SH-SY5Y (cell line): ENCODE measurements around the gene SLC43A1.

Source experiments
- GATA2 ChIP-seq: IDR thresholded peaks from 2 replicates; pipeline ENCODE4 v1.6.1; 2011; ENCODE audit warnings: mild to moderate bottlenecking, low read depth, low read length
- GATA3 ChIP-seq: IDR thresholded peaks from 2 replicates; pipeline ENCODE4 v1.6.1; 2011; ENCODE audit warnings: low read depth, mild to moderate bottlenecking, low read length, moderate library complexity

- no peak for TF ChIP-seq GATA2
- no peak for TF ChIP-seq GATA3
Observed at GRCh38 chr11:57562596-57562995, 47.1 kb upstream of the SLC43A1 start.
